ENCODE measurements around the gene PIK3CA. TPM values are rescaled to one million over a fixed set of nuclear protein-coding genes. Genes with fewer than 3 reads are reported as not detected.

Gene PIK3CA
- total and polyA plus RNA-seq, 2 donors (not counting 3 experiments of a cell fraction or from before 2014, with no cell fraction given) = 4.2 to 25.8 TPM

DNA sequence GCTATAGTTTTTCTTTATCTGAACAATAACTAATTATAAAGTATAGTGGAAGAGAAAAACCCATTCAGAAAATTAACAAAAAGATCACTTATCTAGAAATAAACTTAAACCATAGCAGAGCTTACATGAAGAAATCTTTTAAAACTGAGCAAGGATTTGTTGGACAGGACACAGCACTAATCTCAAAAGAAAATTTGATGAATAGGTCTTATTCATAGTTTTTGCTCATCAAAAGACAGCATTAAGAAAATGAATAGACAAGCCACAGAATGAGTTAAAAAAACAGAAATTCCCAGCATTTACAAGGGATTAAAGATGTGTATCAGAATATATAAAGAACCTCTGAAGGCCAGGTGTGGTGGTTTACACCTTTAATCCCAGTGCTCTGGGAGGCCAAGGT, 29.5 kb downstream of the PIK3CA start:
- Histone ChIP-seq H3K36me3 (ENCODE audit: control insufficient read depth in 2 of 2, extremely low read depth in 1 of 2, insufficient read depth in 2 of 2, low read length in 2 of 2) (no peaks in the 10 kb centered on the region), H3K9me3 (replicated peaks; ENCODE audit: control insufficient read depth, insufficient read depth, low read length) (no peaks in the 10 kb centered on the region), H2AFZ (ENCODE audit: low read depth, low read length) (no peak overlapping the region), H3K27me3 (ENCODE audit: control insufficient read depth in 2 of 2, insufficient read depth in 2 of 2, low read length in 2 of 2) (no peaks in the 10 kb centered on the region), H3K4me1 (ENCODE audit: control insufficient read depth, extremely low read depth, insufficient read depth, low read length) (peaks cover 22% of the 10 kb centered on the region), H3K4me3 (replicated peaks in 1 of 3; ENCODE audit: insufficient read depth in 1 of 3, low read depth in 1 of 3, low read length in 3 of 3) (no peak overlapping the region), H3K9ac (replicated peaks; ENCODE audit: extremely low read depth, insufficient read depth, low read length) (no peak overlapping the region), H3K9me1 (replicated peaks; ENCODE audit: control insufficient read depth, extremely low read depth, insufficient read depth, low read length) (no peaks in the 10 kb centered on the region), H3K4me2 (ENCODE audit: insufficient read depth, low read length) (no peak overlapping the region), H3K79me2 (ENCODE audit: control insufficient read depth, insufficient read depth, low read length) (peaks cover 44% of the 10 kb centered on the region), H3K27ac (ENCODE audit: insufficient read depth, low read depth, low read length) (no peak overlapping the region), H4K20me1 (replicated peaks; ENCODE audit: control insufficient read depth, extremely low read depth, insufficient read depth, low read length) (peaks cover 7% of the 10 kb centered on the region)
- dilution Hi-C loops (cut with MboI; ENCODE audit: extremely low pct_ligation_motif_present, low sequenced_read_pairs) = no loop called here
- intact Hi-C loops (cut with micrococcal nuclease) = no loop called here
- no peak for TF ChIP-seq FOS (IDR thresholded peaks at IDR 0.05; ENCODE audit: borderline replicate concordance, insufficient read depth, low read length)
- TF ChIP-seq EZH2 (IDR thresholded peaks at IDR 0.05; ENCODE audit: borderline replicate concordance, low read depth, low read length, severe bottlenecking) = no peak
- no peak for TF ChIP-seq GATA2 (IDR thresholded peaks at IDR 0.05; ENCODE audit: insufficient read depth, insufficient read length, low read depth, low read length)
- no TSS peak for BruUV-seq (replicated peaks)
- ChIA-PET CTCF (interaction anchor here (0.7 kb wide), 1 partner anchor 11 kb away, joined by 3 read pairs; no protein-coding TSS in a partner anchor), POLR2A (interaction anchor here (0.6 kb wide), 1 partner anchor 123 kb away, joined by 4 read pairs; no protein-coding TSS in a partner anchor)
- no peak for FAIRE-seq
- DNase-seq (ENCODE audit: low read depth, low spot score) = no peak

DNA sequence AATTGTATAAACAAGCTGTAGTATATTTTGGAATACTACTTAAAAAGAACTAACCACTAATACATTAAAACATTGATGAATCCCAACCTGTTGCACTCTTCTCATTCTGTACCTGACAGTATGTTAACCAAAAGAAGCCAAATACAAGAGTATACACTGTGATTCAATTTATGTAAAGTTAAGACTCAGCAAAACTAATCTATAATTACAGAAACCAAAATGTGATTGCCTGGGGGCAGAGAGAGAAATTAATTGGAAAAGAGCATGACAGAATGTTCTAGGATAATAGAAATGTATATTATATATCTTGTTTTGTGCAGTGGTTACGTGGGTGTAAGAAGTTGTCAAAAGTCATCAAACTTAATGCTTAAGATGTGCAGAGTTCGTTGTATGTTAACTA, 31.1 kb downstream of the PIK3CA start:
- H3K79me2 ChIP-seq (ENCODE audit: control insufficient read depth, insufficient read depth, low read length) = peaks cover 47% of the 10 kb centered on the region
- intact Hi-C loops (cut with micrococcal nuclease) = no loop called here
- ChIA-PET POLR2A (no interaction called here), CTCF (no interaction called here)
- BruUV-seq (replicated peaks) = no TSS peak
- H4K20me1 ChIP-seq (replicated peaks; ENCODE audit: control insufficient read depth, extremely low read depth, insufficient read depth, low read length) = peaks cover 7% of the 10 kb centered on the region
- no peaks in the 10 kb centered on the region for H3K36me3 ChIP-seq (ENCODE audit: control insufficient read depth in 2 of 2, extremely low read depth in 1 of 2, insufficient read depth in 2 of 2, low read length in 2 of 2)
- TF ChIP-seq JUN (IDR thresholded peaks at IDR 0.05; ENCODE audit: borderline replicate concordance, insufficient read depth, insufficient read length, low read depth) (no peak), GATA2 (IDR thresholded peaks at IDR 0.05; ENCODE audit: insufficient read depth, insufficient read length, low read depth, low read length) (no peak), MYC (IDR thresholded peaks at IDR 0.05; ENCODE audit: low read depth, low read length) (no peak), POLR2AphosphoS5 (IDR thresholded peaks at IDR 0.05; ENCODE audit: insufficient read depth, low read depth, low read length) (no peak), FOS (IDR thresholded peaks at IDR 0.05; ENCODE audit: borderline replicate concordance, insufficient read depth, low read length) (no peak), POLR2A (IDR thresholded peaks at IDR 0.05; ENCODE audit: low read depth, low read length) (no peak), EZH2 (IDR thresholded peaks at IDR 0.05; ENCODE audit: borderline replicate concordance, low read depth, low read length, severe bottlenecking) (no peak)
- TF ChIP-seq, protein P1, sequence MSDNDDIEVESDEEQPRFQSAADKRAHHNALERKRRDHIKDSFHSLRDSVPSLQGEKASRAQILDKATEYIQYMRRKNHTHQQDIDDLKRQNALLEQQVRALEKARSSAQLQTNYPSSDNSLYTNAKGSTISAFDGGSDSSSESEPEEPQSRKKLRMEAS (IDR thresholded peaks at IDR 0.05; ENCODE audit: insufficient read depth, insufficient read length) = no peak
- TF ChIP-seq, protein P2, sequence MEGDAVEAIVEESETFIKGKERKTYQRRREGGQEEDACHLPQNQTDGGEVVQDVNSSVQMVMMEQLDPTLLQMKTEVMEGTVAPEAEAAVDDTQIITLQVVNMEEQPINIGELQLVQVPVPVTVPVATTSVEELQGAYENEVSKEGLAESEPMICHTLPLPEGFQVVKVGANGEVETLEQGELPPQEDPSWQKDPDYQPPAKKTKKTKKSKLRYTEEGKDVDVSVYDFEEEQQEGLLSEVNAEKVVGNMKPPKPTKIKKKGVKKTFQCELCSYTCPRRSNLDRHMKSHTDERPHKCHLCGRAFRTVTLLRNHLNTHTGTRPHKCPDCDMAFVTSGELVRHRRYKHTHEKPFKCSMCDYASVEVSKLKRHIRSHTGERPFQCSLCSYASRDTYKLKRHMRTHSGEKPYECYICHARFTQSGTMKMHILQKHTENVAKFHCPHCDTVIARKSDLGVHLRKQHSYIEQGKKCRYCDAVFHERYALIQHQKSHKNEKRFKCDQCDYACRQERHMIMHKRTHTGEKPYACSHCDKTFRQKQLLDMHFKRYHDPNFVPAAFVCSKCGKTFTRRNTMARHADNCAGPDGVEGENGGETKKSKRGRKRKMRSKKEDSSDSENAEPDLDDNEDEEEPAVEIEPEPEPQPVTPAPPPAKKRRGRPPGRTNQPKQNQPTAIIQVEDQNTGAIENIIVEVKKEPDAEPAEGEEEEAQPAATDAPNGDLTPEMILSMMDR (IDR thresholded peaks at IDR 0.05; ENCODE audit: extremely low read depth in 1 of 2, insufficient read depth in 1 of 2, low read depth in 1 of 2, low read length in 2 of 2) = no peak
- DNase-seq (ENCODE audit: low read depth, low spot score) = no peak
- H3K9ac ChIP-seq (replicated peaks; ENCODE audit: extremely low read depth, insufficient read depth, low read length) = no peak overlapping the region
- dilution Hi-C loops (cut with MboI; ENCODE audit: extremely low pct_ligation_motif_present, low sequenced_read_pairs) = no loop called here
- no peak overlapping the region for H3K4me2 ChIP-seq (ENCODE audit: insufficient read depth, low read length)
- FAIRE-seq = no peak
- no peaks in the 10 kb centered on the region for H3K9me3 ChIP-seq (replicated peaks; ENCODE audit: control insufficient read depth, insufficient read depth, low read length)
- H2AFZ ChIP-seq (ENCODE audit: low read depth, low read length) = no peak overlapping the region
- no peak overlapping the region for H3K4me3 ChIP-seq (replicated peaks in 1 of 3; ENCODE audit: insufficient read depth in 1 of 3, low read depth in 1 of 3, low read length in 3 of 3)
- peaks cover 22% of the 10 kb centered on the region for H3K4me1 ChIP-seq (ENCODE audit: control insufficient read depth, extremely low read depth, insufficient read depth, low read length)
- H3K9me1 ChIP-seq (replicated peaks; ENCODE audit: control insufficient read depth, extremely low read depth, insufficient read depth, low read length) = no peaks in the 10 kb centered on the region
- no peak overlapping the region for H3K27ac ChIP-seq (ENCODE audit: insufficient read depth, low read depth, low read length)
- H3K27me3 ChIP-seq (ENCODE audit: control insufficient read depth in 2 of 2, insufficient read depth in 2 of 2, low read length in 2 of 2) = no peaks in the 10 kb centered on the region

All from endothelial cell of umbilical vein (primary cell).